ENCODE measurements around the gene PRSS57.
A peak's percentile ranks its signal among the peaks of the same experiment; 100 is the strongest.

Gene PRSS57

GRCh38 chr19:640161-640558, 55.1 kb downstream of the PRSS57 start:
- H3K27me3 ChIP-seq (replicated peaks; ENCODE audit: insufficient read depth, low read length): peaks cover 6% of the 10 kb centered on the region; the same call in 1 of the 2 replicates
- no peaks in the 10 kb centered on the region for H3K9me2 ChIP-seq (replicated peaks; ENCODE audit: insufficient read depth, low read length)
- no peaks in the 10 kb centered on the region for H3K9me3 ChIP-seq (replicated peaks; ENCODE audit: insufficient read depth, low read length)
- H3K79me2 ChIP-seq (ENCODE audit: low read length): no peaks in the 10 kb centered on the region
- peaks cover 5% of the 10 kb centered on the region; the same call in 1 of the 2 replicates for H3K4me1 ChIP-seq (ENCODE audit: low read length)
- no peaks in the 10 kb centered on the region for H4K20me1 ChIP-seq (ENCODE audit: insufficient read depth, low read length)
- peak overlapping the region; percentile 58 for H3K4me3 ChIP-seq (ENCODE audit: low read length)
- H3K36me3 ChIP-seq (replicated peaks; ENCODE audit: insufficient read depth, low read length): no peaks in the 10 kb centered on the region
- DNase-seq: no peak
- H3F3A ChIP-seq (ENCODE audit: insufficient read depth, low read length): no peaks in the 10 kb centered on the region
- no peak for TF ChIP-seq EZH2 (optimal IDR thresholded peaks at IDR 0.05; ENCODE audit: low read depth, low read length)
- no peak for TF ChIP-seq EZH2phosphoT487 (IDR thresholded peaks at IDR 0.05; ENCODE audit: low read length)
- TF ChIP-seq, protein P1, sequence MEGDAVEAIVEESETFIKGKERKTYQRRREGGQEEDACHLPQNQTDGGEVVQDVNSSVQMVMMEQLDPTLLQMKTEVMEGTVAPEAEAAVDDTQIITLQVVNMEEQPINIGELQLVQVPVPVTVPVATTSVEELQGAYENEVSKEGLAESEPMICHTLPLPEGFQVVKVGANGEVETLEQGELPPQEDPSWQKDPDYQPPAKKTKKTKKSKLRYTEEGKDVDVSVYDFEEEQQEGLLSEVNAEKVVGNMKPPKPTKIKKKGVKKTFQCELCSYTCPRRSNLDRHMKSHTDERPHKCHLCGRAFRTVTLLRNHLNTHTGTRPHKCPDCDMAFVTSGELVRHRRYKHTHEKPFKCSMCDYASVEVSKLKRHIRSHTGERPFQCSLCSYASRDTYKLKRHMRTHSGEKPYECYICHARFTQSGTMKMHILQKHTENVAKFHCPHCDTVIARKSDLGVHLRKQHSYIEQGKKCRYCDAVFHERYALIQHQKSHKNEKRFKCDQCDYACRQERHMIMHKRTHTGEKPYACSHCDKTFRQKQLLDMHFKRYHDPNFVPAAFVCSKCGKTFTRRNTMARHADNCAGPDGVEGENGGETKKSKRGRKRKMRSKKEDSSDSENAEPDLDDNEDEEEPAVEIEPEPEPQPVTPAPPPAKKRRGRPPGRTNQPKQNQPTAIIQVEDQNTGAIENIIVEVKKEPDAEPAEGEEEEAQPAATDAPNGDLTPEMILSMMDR (IDR thresholded peaks at IDR 0.05; ENCODE audit: low read length): no peak
- no peak overlapping the region for H3K27ac ChIP-seq (ENCODE audit: low read length)
- H2AFZ ChIP-seq (ENCODE audit: low read length): 0 out of 2 replicates have a peak overlapping the region, but pooled peaks have one; percentile 40
- H3K4me2 ChIP-seq (ENCODE audit: low read depth, low read length): peak overlapping the region; percentile 89
- peak overlapping the region; percentile 6; the same call in 1 of the 2 replicates for H3K9ac ChIP-seq (ENCODE audit: low read length)

DNA sequence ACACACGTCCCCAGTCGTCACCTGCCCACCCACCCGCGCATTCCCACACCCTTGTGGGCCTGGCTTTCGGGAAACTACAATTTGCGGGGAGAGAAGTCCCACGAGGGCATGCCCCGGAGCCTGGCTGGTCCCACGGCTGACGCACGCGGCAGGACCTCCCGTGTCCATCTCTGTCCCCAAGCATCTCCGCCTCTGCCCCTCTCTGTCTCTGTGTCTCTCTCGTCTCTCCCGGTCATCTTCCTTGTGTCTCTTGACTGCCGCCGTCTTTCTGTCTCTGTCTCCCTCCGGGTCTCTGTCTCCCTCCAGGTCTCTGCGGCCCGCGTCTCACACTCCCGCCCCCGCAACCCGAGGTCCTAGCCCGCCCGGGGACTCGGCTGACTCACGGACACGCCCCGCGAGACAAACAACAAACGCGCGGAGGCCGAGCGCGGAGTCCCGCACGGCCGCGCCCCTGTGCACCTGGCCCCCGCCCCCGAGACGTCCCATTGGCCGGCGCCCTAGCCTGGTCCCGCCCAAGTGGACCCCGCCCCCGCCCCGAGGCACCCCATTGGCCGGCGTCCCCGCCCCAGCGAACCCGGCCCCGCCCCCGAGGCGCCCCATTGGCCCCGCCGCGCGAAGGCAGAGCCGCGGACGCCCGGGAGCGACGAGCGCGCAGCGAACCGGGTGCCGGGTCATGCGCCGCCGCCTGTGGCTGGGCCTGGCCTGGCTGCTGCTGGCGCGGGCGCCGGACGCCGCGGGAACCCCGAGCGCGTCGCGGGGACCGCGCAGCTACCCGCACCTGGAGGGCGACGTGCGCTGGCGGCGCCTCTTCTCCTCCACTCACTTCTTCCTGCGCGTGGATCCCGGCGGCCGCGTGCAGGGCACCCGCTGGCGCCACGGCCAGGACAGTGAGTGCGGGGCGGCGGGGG, 55.7 kb downstream of the PRSS57 start, which contains the start of gene FGF22:
TSS of gene FGF22 (plus strand) at position 627 of the 908 bp plus-strand sequence. CDS start at position 674, 47 bp downstream.
- H3K36me3 ChIP-seq (replicated peaks; ENCODE audit: insufficient read depth, low read length): no peaks in the 10 kb centered on the region

GRCh38 chr19:638906-639252, 56.4 kb downstream of the PRSS57 start:
- no peaks in the 10 kb centered on the region for H4K20me1 ChIP-seq (ENCODE audit: insufficient read depth, low read length)
- no peaks in the 10 kb centered on the region for H3K9me3 ChIP-seq (replicated peaks; ENCODE audit: insufficient read depth, low read length)
- peak overlapping the region; percentile 90 for H2AFZ ChIP-seq (ENCODE audit: low read length)
- H3K4me3 ChIP-seq (ENCODE audit: low read length): peak overlapping the region; percentile 69
- H3K27me3 ChIP-seq (replicated peaks; ENCODE audit: insufficient read depth, low read length): peaks cover 6% of the 10 kb centered on the region; the same call in 1 of the 2 replicates
- DNase-seq: no peak
- H3F3A ChIP-seq (ENCODE audit: insufficient read depth, low read length): peaks cover under 1% of the 10 kb centered on the region; the same call in 1 of the 2 replicates
- peak overlapping the region; percentile 97 for H3K4me2 ChIP-seq (ENCODE audit: low read depth, low read length)
- H3K27ac ChIP-seq (ENCODE audit: low read length): no peak overlapping the region
- H3K79me2 ChIP-seq (ENCODE audit: low read length): peaks cover 9% of the 10 kb centered on the region
- no peak overlapping the region for H3K9ac ChIP-seq (ENCODE audit: low read length)
- peaks cover 9% of the 10 kb centered on the region for H3K4me1 ChIP-seq (ENCODE audit: low read length)
- H3K9me2 ChIP-seq (replicated peaks; ENCODE audit: insufficient read depth, low read length): no peaks in the 10 kb centered on the region
- no peak for TF ChIP-seq EZH2 (optimal IDR thresholded peaks at IDR 0.05; ENCODE audit: low read depth, low read length)
- TF ChIP-seq, protein P1 (IDR thresholded peaks at IDR 0.05; ENCODE audit: low read length): no peak
- TF ChIP-seq EZH2phosphoT487 (IDR thresholded peaks at IDR 0.05; ENCODE audit: low read length): no peak
- H3K36me3 ChIP-seq (replicated peaks; ENCODE audit: insufficient read depth, low read length): no peaks in the 10 kb centered on the region

More for the DNA sequence above, 55.7 kb downstream of the PRSS57 start, which contains the start of gene FGF22:
- peaks cover 6% of the 10 kb centered on the region; the same call in 1 of the 2 replicates for H3K27me3 ChIP-seq (replicated peaks; ENCODE audit: insufficient read depth, low read length)
- H2AFZ ChIP-seq (ENCODE audit: low read length): peak within 1 kb of the TSS; percentile 90
- peak within 1 kb of the TSS; percentile 97 for H3K4me2 ChIP-seq (ENCODE audit: low read depth, low read length)
- H3K9me2 ChIP-seq (replicated peaks; ENCODE audit: insufficient read depth, low read length): no peaks in the 10 kb centered on the region
- H3K9me3 ChIP-seq (replicated peaks; ENCODE audit: insufficient read depth, low read length): no peaks in the 10 kb centered on the region
- peaks cover 5% of the 10 kb centered on the region; the same call in 1 of the 2 replicates for H3K4me1 ChIP-seq (ENCODE audit: low read length)
- peaks cover 3% of the 10 kb centered on the region; the same call in 1 of the 2 replicates for H3K79me2 ChIP-seq (ENCODE audit: low read length)
- no peaks in the 10 kb centered on the region for H3F3A ChIP-seq (ENCODE audit: insufficient read depth, low read length)
- H3K4me3 ChIP-seq (ENCODE audit: low read length): peak within 1 kb of the TSS; percentile 69
- peak within 1 kb of the TSS; percentile 33; the same call in 1 of the 2 replicates for H3K9ac ChIP-seq (ENCODE audit: low read length)
- TF ChIP-seq EZH2phosphoT487 (IDR thresholded peaks at IDR 0.05; ENCODE audit: low read length): no peak
- TF ChIP-seq EZH2 (optimal IDR thresholded peaks at IDR 0.05; ENCODE audit: low read depth, low read length): no peak
- TF ChIP-seq, protein P1 (IDR thresholded peaks at IDR 0.05; ENCODE audit: low read length): no peak
- H4K20me1 ChIP-seq (ENCODE audit: insufficient read depth, low read length): no peaks in the 10 kb centered on the region
- DNase-seq: peak; percentile 95
- H3K27ac ChIP-seq (ENCODE audit: low read length): no peak within 1 kb of the TSS
